Activated CD4-positive, CD25-positive, alpha-beta regulatory T cell treated with anti-CD3 and anti-CD28 coated beads, Interleukin-2, amount 50 U/mL, for 72 hours (primary cell): ENCODE measurements around the gene FAR1.
"Not testable (repeated sequence)": the region's sequence is repeated elsewhere in the genome, so short reads cannot be mapped to it uniquely, and the experiment has no call there.

Experiments used
- DNase-seq: peaks from one replicate; pipeline ENCODE4 v3.0.0; 2021

The FAR1 gene

GRCh38 chr11:13668102-13668956 lies at the start of gene FAR1:
TSS of gene FAR1 (plus strand) at chr11:13668668. CDS start at chr11:13694766, 26,098 bp downstream.
- peak; percentile 95 for DNase-seq

- no peak for DNase-seq
Measured at GRCh38 chr11:13620063-13620462, 48.4 kb upstream of the FAR1 start.

GRCh38 chr11:13626818-13627217 lies 41.6 kb upstream of the FAR1 start:
- not testable (repeated sequence) for DNase-seq

GRCh38 chr11:13628634-13629033 lies 39.8 kb upstream of the FAR1 start:
- not testable (repeated sequence) for DNase-seq

- no peak for DNase-seq
Measured at GRCh38 chr11:13629779-13630178, 38.7 kb upstream of the FAR1 start.

GRCh38 chr11:13635290-13635689 lies 33.2 kb upstream of the FAR1 start:
- DNase-seq: no peak

- DNase-seq: no peak
Measured at GRCh38 chr11:13635804-13636203, 32.7 kb upstream of the FAR1 start.

- DNase-seq: no peak
Measured at GRCh38 chr11:13637125-13638069, 31.1 kb upstream of the FAR1 start.

- DNase-seq: no peak
Measured at GRCh38 chr11:13638422-13638821, 30.0 kb upstream of the FAR1 start.

- no peak for DNase-seq
Measured at GRCh38 chr11:13644997-13645687, 23.3 kb upstream of the FAR1 start.

GRCh38 chr11:13647391-13647790 lies 21.1 kb upstream of the FAR1 start:
- DNase-seq: no peak

- no peak for DNase-seq
Measured at GRCh38 chr11:13649619-13650018, 18.8 kb upstream of the FAR1 start.

GRCh38 chr11:13651515-13651914 lies 17.0 kb upstream of the FAR1 start:
- not testable (repeated sequence) for DNase-seq

GRCh38 chr11:13661074-13661623 lies 7.3 kb upstream of the FAR1 start:
- no peak for DNase-seq

GRCh38 chr11:13663631-13664071 lies 4.8 kb upstream of the FAR1 start:
- DNase-seq: no peak

- no peak for DNase-seq
Measured at GRCh38 chr11:13664351-13664750, 4.1 kb upstream of the FAR1 start.

GRCh38 chr11:13666708-13667107 lies 1.8 kb upstream of the FAR1 start:
- no peak for DNase-seq

- DNase-seq: no peak
Measured at GRCh38 chr11:13667245-13667644, 1.2 kb upstream of the FAR1 start.

GRCh38 chr11:13667795-13668101 lies 720 bp upstream of the FAR1 start:
- DNase-seq: no peak

- peak; percentile 62 for DNase-seq
Measured at GRCh38 chr11:13668957-13669521, 571 bp downstream of the FAR1 start.

- DNase-seq: no peak
Measured at GRCh38 chr11:13669544-13670488, 1.3 kb downstream of the FAR1 start.
